ENCODE measurements around the gene ROBO4.

GRCh38 chr11:124890683-124891372, 6.8 kb downstream of the ROBO4 start:
- TF ChIP-seq POLR2AphosphoS5 (IDR thresholded peaks at IDR 0.05) = no peak
- no peak for TF ChIP-seq POLR2A (IDR thresholded peaks at IDR 0.05)

Data from breast epithelium (tissue), 3 donors.